Immature natural killer cell (primary cell): ENCODE measurements around the gene OCIAD1. TPM values are rescaled to one million over a fixed set of nuclear protein-coding genes. Genes with fewer than 3 reads are reported as not detected.
"Not testable (repeated sequence)": the region's sequence is repeated elsewhere in the genome, so short reads cannot be mapped to it uniquely, and the experiment has no call there.

Experiments used
- DNase-seq, 3 donors: peaks; one replicate each; pipeline ENCODE4 v3.0.0; 2022; ENCODE audit warnings: mixed read lengths in 1 of 3
- H3K27ac Mint-ChIP-seq, 6 donors: one replicate each; pipeline ENCODE4 v1.8.0; 2020; ENCODE audit warnings: mixed read lengths in 6 of 6, mild to moderate bottlenecking in 5 of 6, inconsistent platforms in 4 of 6, moderate library complexity in 3 of 6
- H3K27me3 Mint-ChIP-seq, 3 donors: one replicate each; pipeline ENCODE4 v1.8.0; 2020 to 2021; ENCODE audit warnings: low read depth in 3 of 3, mild to moderate bottlenecking in 3 of 3, mixed read lengths in 3 of 3, moderate library complexity in 3 of 3, inconsistent platforms in 1 of 3
- H3K36me3 Mint-ChIP-seq, 3 donors: one replicate each; pipeline ENCODE4 v1.8.0; 2020; ENCODE audit warnings: mixed read lengths in 3 of 3, inconsistent platforms in 2 of 3, mild to moderate bottlenecking in 2 of 3
- H3K4me1 Mint-ChIP-seq, 2 donors: one replicate each; pipeline ENCODE4 v1.8.0; 2020; ENCODE audit warnings: inconsistent platforms in 2 of 2, mild to moderate bottlenecking in 2 of 2, mixed read lengths in 2 of 2, moderate library complexity in 1 of 2
- H3K4me3 Mint-ChIP-seq, 5 donors: one replicate each; pipeline ENCODE4 v1.8.0; 2020; ENCODE audit warnings: mild to moderate bottlenecking in 5 of 5, mixed read lengths in 5 of 5, inconsistent platforms in 3 of 5, moderate library complexity in 3 of 5
- H3K9me3 Mint-ChIP-seq, 6 donors: one replicate each; pipeline ENCODE4 v1.8.0; 2020; ENCODE audit warnings: mild to moderate bottlenecking in 6 of 6, mixed read lengths in 6 of 6, inconsistent platforms in 4 of 6, moderate library complexity in 3 of 6
- polyA plus RNA-seq, 3 donors: library from polyadenylated mRNA; unstranded; fragments of 300-500 nt; fragmentation: Illumina TruSeq; gene quantifications; one replicate each; pipeline ENCODE4 v1.2.3, GENCODE V29; 2021

Gene OCIAD1
- polyA plus RNA-seq, 3 donors from 2014 or later: 159 to 181 (median 160) TPM

DNA sequence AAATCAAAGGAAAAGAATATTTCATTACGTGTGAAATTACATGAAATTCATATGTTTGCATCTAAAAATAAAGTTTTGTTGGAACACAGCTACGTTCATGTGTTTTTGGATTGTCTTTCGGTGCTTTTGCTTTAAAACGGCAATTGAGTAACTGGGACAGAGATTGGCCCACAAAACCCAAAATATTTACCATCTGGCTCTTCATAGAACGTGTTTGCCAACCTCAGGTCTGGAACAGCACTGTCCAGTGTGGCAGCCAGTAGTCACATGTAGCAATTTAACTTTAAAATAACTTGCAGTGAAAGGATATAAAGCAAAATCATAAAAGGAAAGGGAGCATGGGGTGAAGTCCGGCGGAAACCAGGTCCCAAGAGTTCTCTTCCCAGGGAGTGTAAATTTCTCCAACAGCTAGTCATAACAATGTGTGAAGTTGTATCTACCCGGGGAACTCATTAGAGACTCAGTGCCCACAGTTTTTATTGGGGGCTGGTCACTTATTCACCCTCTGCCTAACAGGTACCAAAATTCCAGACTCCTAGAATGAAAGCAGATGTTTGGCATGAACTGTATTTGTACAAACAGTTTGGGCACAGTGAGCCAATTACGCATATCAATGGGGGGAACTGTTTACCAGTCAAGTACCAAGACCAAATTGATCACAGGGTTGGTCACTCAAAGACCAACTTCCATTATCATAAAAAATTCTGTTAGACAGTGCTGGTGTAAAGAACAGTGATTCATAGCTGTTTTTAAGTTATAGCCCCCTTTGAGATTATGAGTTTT lies 10.3 kb downstream of the OCIAD1 start:
- DNase-seq: no peak
- H3K4me3 Mint-ChIP-seq: no peak overlapping the region
- H3K27ac Mint-ChIP-seq: peak overlapping the region in 2 of 6 donors; percentile 17 to 40
- H3K4me1 Mint-ChIP-seq: peaks cover 6 to 30% of the 10 kb centered on the region in 2 donors
- H3K9me3 Mint-ChIP-seq: no peaks in the 10 kb centered on the region
- H3K36me3 Mint-ChIP-seq: peaks cover 4 to 36% (median 34%) of the 10 kb centered on the region in 3 donors
- H3K27me3 Mint-ChIP-seq: no peaks in the 10 kb centered on the region

DNA sequence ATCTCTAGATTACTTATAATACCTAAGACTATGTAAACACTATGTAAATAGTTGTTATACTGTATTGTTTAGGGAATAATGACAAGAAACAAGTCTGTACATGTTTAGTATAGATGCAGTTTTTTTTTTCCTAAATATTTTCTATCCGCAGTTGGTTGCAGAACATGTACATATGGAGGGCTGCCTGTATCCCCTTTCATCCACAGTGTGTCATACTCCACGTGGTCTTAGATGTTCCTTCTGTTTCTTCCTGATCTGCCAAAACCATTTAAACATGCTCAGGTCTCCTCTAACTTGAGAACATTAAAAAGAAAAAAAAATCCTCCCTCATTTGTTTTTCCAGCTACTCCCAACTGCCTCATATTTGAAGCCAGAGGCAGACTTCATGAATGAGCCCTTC lies 14.0 kb downstream of the OCIAD1 start:
- Mint-ChIP-seq H3K4me1 (peaks cover 4 to 32% of the 10 kb centered on the region in 2 donors), H3K9me3 (no peaks in the 10 kb centered on the region), H3K36me3 (peaks cover 6 to 42% (median 29%) of the 10 kb centered on the region in 3 donors), H3K4me3 (no peak overlapping the region), H3K27ac (peak overlapping the region in 1 of 6 donors; percentile 6), H3K27me3 (no peaks in the 10 kb centered on the region)
- DNase-seq: no peak

DNA sequence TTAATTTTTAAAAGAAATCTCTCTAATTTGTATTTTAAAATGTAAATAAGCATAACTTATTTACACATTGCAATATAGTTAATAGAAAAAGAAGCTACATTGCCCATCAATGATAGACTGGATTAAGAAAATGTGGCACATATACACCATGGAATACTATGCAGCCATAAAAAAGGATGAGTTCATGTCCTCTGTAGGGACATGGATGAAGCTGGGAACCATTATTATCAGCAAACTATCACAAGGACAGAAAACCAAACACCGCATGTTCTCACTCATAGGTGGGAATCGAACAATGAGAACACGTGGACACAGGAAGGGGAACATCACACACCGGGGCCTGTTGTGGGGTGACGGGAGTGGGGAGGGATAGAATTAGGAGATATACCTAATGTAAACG lies 17.9 kb downstream of the OCIAD1 start:
- Mint-ChIP-seq H3K36me3 (peaks cover 6 to 54% (median 33%) of the 10 kb centered on the region in 3 donors), H3K4me1 (peaks cover 0 to 20% of the 10 kb centered on the region in 2 donors)
- not testable (repeated sequence) for H3K27ac Mint-ChIP-seq, DNase-seq, H3K4me3 Mint-ChIP-seq, H3K27me3 Mint-ChIP-seq, H3K9me3 Mint-ChIP-seq

GRCh38 chr4:48851651-48852050 lies 20.8 kb downstream of the OCIAD1 start:
- peak overlapping the region in 1 of 6 donors; percentile 55 for H3K27ac Mint-ChIP-seq
- no peaks in the 10 kb centered on the region for H3K27me3 Mint-ChIP-seq
- H3K36me3 Mint-ChIP-seq: peaks cover 6 to 40% (median 20%) of the 10 kb centered on the region in 3 donors
- H3K9me3 Mint-ChIP-seq: no peaks in the 10 kb centered on the region
- H3K4me1 Mint-ChIP-seq: peaks cover 0 to 9% of the 10 kb centered on the region in 2 donors
- H3K4me3 Mint-ChIP-seq: no peak overlapping the region
- no peak for DNase-seq

GRCh38 chr4:48853604-48854394 lies 22.9 kb downstream of the OCIAD1 start:
- H3K9me3 Mint-ChIP-seq: no peaks in the 10 kb centered on the region
- H3K36me3 Mint-ChIP-seq: peaks cover 5 to 41% (median 19%) of the 10 kb centered on the region in 3 donors
- peak overlapping the region in 2 of 6 donors; percentile 10 to 67 for H3K27ac Mint-ChIP-seq
- H3K4me3 Mint-ChIP-seq: no peak overlapping the region
- H3K27me3 Mint-ChIP-seq: no peaks in the 10 kb centered on the region
- no peaks in the 10 kb centered on the region for H3K4me1 Mint-ChIP-seq
- no peak for DNase-seq

DNA sequence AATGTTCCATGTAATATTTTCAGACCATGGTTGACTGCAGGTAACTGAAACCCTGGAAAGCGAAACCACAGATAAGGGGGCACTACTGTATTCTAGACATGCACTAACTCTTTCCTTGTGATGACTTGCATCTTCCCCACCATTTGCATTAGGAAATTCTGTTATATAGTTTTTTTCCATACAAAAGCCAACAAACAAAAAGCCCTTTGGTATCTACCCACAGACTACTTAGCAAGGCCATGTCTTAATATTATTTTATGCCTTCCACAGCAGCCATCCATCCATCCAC lies 23.5 kb downstream of the OCIAD1 start:
- no peak for DNase-seq
- Mint-ChIP-seq H3K4me1 (no peaks in the 10 kb centered on the region), H3K27me3 (no peaks in the 10 kb centered on the region), H3K9me3 (no peaks in the 10 kb centered on the region), H3K27ac (peak overlapping the region in 3 of 6 donors; percentile 23 to 26 (median 25)), H3K36me3 (peaks cover 9 to 42% (median 19%) of the 10 kb centered on the region in 3 donors), H3K4me3 (no peak overlapping the region)

DNA sequence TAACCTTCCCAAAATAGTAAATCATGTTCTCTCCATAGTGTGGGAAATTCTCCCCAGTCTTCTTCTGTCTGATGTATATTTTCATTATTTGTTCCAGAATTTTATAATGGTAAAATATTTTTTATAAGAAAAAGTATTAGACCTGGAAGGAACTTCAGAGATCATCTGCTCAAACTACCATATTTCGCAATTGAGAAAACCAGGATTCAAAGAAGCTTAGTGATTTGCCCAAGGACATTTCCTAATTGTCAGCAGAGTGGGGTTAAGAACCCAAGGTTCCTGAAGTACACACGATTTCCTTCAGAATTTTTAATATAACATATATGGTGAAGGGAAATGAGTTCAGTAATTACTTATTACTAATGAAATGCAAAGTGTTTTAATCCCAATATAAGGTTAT lies 24.1 kb downstream of the OCIAD1 start:
- Mint-ChIP-seq H3K27ac (no peak overlapping the region), H3K9me3 (no peaks in the 10 kb centered on the region), H3K27me3 (no peaks in the 10 kb centered on the region), H3K4me3 (no peak overlapping the region), H3K36me3 (peaks cover 11 to 42% (median 19%) of the 10 kb centered on the region in 3 donors), H3K4me1 (no peaks in the 10 kb centered on the region)
- DNase-seq: no peak

DNA sequence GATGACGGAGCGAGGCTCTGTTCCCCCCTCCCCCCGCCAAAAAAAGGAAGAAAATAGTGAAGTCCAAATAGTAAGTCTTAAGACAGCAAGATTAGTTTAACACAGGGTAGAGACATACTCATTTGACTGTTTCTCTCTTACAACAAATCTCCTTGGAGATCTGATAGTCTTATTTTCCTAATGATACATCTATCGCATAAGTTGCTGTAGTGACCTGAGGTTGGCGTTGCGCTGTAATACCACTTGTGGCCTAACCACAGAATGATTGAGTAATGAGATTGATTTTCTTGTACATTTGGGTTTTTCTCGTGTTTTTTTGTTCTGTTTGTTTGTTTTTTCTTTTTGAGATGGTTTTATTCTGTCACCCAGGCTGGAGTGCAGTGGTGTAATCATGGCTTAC lies 27.2 kb downstream of the OCIAD1 start:
- H3K27me3 Mint-ChIP-seq: peaks cover 0 to 2% (median 0%) of the 10 kb centered on the region in 3 donors
- no peak overlapping the region for H3K4me3 Mint-ChIP-seq
- peaks cover 17 to 34% (median 19%) of the 10 kb centered on the region in 3 donors for H3K36me3 Mint-ChIP-seq
- H3K4me1 Mint-ChIP-seq: no peaks in the 10 kb centered on the region
- no peak overlapping the region for H3K27ac Mint-ChIP-seq
- no peak for DNase-seq
- H3K9me3 Mint-ChIP-seq: no peaks in the 10 kb centered on the region

- peaks cover 0 to 2% (median 0%) of the 10 kb centered on the region in 6 donors for H3K9me3 Mint-ChIP-seq
- no peaks in the 10 kb centered on the region for H3K4me1 Mint-ChIP-seq
- peaks cover 14 to 22% (median 17%) of the 10 kb centered on the region in 3 donors for H3K36me3 Mint-ChIP-seq
- DNase-seq: no peak
- H3K27me3 Mint-ChIP-seq: peaks cover 0 to 2% (median 0%) of the 10 kb centered on the region in 3 donors
- no peak overlapping the region for H3K27ac Mint-ChIP-seq
- no peak overlapping the region for H3K4me3 Mint-ChIP-seq
Observed at GRCh38 chr4:48862038-48862437, 31.1 kb downstream of the OCIAD1 start.

DNA sequence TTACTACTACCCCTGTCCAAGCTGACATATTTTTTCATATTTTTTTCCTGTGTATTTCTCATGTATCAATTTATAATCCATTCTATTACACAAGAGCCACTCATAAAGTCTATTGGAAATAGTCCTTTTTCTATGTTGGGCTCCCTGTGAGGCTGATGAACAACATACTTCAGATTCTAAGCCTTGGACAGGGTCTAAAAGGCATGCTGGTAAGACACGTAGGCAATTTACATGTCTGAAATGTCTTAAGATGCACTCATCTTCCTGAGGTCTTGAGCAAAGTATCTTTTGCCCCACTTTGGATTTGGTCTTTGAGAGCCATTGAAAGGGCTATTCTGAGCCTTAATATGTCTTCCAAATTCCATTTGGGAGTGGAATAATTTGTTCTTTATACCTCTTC lies 31.8 kb downstream of the OCIAD1 start:
- H3K4me3 Mint-ChIP-seq: no peak overlapping the region
- peaks cover 0 to 4% (median 0%) of the 10 kb centered on the region in 6 donors for H3K9me3 Mint-ChIP-seq
- peaks cover 0 to 2% (median under 1%) of the 10 kb centered on the region in 3 donors for H3K27me3 Mint-ChIP-seq
- peaks cover 14 to 20% (median 17%) of the 10 kb centered on the region in 3 donors for H3K36me3 Mint-ChIP-seq
- H3K4me1 Mint-ChIP-seq: no peaks in the 10 kb centered on the region
- no peak for DNase-seq
- H3K27ac Mint-ChIP-seq: no peak overlapping the region

GRCh38 chr4:48863728-48864127 lies 32.8 kb downstream of the OCIAD1 start:
- Mint-ChIP-seq H3K4me1 (no peaks in the 10 kb centered on the region), H3K36me3 (peaks cover 10 to 15% (median 12%) of the 10 kb centered on the region in 3 donors), H3K9me3 (peaks cover 0 to 4% (median 0%) of the 10 kb centered on the region in 6 donors), H3K27me3 (peaks cover 0 to 3% (median 3%) of the 10 kb centered on the region in 3 donors), H3K4me3 (no peak overlapping the region), H3K27ac (no peak overlapping the region)
- DNase-seq: no peak

- not testable (repeated sequence) for H3K4me3 Mint-ChIP-seq, DNase-seq
Observed at GRCh38 chr4:48864696-48865095, 33.8 kb downstream of the OCIAD1 start.

GRCh38 chr4:48877827-48878535 lies 47.1 kb downstream of the OCIAD1 start:
- H3K36me3 Mint-ChIP-seq: peaks cover 0 to 10% (median 3%) of the 10 kb centered on the region in 3 donors
- no peaks in the 10 kb centered on the region for H3K27me3 Mint-ChIP-seq
- H3K27ac Mint-ChIP-seq: no peak overlapping the region
- H3K4me1 Mint-ChIP-seq: no peaks in the 10 kb centered on the region
- no peak overlapping the region for H3K4me3 Mint-ChIP-seq
- DNase-seq: no peak
- peaks cover 0 to 5% (median 0%) of the 10 kb centered on the region in 6 donors for H3K9me3 Mint-ChIP-seq

More at GRCh38 chr4:48864696-48865095, 33.8 kb downstream of the OCIAD1 start:
- not testable (repeated sequence) for H3K4me1 Mint-ChIP-seq, H3K27me3 Mint-ChIP-seq, H3K9me3 Mint-ChIP-seq, H3K27ac Mint-ChIP-seq
- peaks cover 12 to 19% (median 14%) of the 10 kb centered on the region in 3 donors for H3K36me3 Mint-ChIP-seq
